Activated naive CD8-positive, alpha-beta T cell treated with anti-CD3 and anti-CD28 coated beads, Interleukin-2, amount 10 ng/mL, durations not matched to agents 7 days and 5 days (primary cell): ENCODE results near the gene POLK. TPM values are rescaled to one million over a fixed set of nuclear protein-coding genes. Genes with fewer than 3 reads are reported as not detected.
"Not testable (repeated sequence)": the region's sequence is repeated elsewhere in the genome, so short reads cannot be mapped to it uniquely, and the experiment has no call there.

ENCODE experiments used
- ATAC-seq: fragments of 150-1000 bp; cut with Tn5 transposase; one replicate; pipeline ENCODE4 v1.10.0; 2021; ENCODE audit warnings: low read depth, moderate library complexity
- POLR2A ChIA-PET: fragments of 350-600 bp; sonication (Branson Sonifier 250); formaldehyde crosslinking; loops from one replicate; lab custom pipeline; 2021; ENCODE audit warnings: antibody characterized with exemption; lab: Charles Lee
- DNase-seq: peaks from one replicate; pipeline ENCODE4 v3.0.0; 2021
- H3K27ac Mint-ChIP-seq: one replicate; pipeline ENCODE4 v1.8.0; 2022; ENCODE audit warnings: mild to moderate bottlenecking, mixed read lengths
- H3K27me3 Mint-ChIP-seq: one replicate; pipeline ENCODE4 v1.8.0; 2022; ENCODE audit warnings: mild to moderate bottlenecking, moderate library complexity, mixed read lengths
- H3K36me3 Mint-ChIP-seq: one replicate; pipeline ENCODE4 v1.8.0; 2021; ENCODE audit warnings: mild to moderate bottlenecking, mixed read lengths
- H3K4me1 Mint-ChIP-seq: one replicate; pipeline ENCODE4 v1.8.0; 2021; ENCODE audit warnings: mixed read lengths
- H3K4me3 Mint-ChIP-seq: one replicate; pipeline ENCODE4 v1.8.0; 2022; ENCODE audit warnings: mild to moderate bottlenecking, moderate library complexity, mixed read lengths
- H3K9me3 Mint-ChIP-seq: one replicate; pipeline ENCODE4 v1.8.0; 2021; ENCODE audit warnings: mixed read lengths
- total RNA-seq, 2 experiments: library from RNA; stranded (reverse); gene quantifications; one replicate each; pipeline ENCODE4 v1.2.3, GENCODE V29; 2021

POLK gene
- total RNA-seq, 2 experiments from 2014 or later, result 27.6 to 29.8 TPM

GRCh38 chr5:75610201-75610600 lies 98.5 kb downstream of the POLK start:
- no peak overlapping the region for H3K27ac Mint-ChIP-seq
- H3K4me3 Mint-ChIP-seq, result no peak overlapping the region
- peaks cover 9% of the 10 kb centered on the region for H3K27me3 Mint-ChIP-seq
- peaks cover 7% of the 10 kb centered on the region for H3K4me1 Mint-ChIP-seq
- H3K9me3 Mint-ChIP-seq, result no peaks in the 10 kb centered on the region
- no peak for DNase-seq
- ATAC-seq, result no peak
- H3K36me3 Mint-ChIP-seq, result peaks cover 10% of the 10 kb centered on the region
- POLR2A ChIA-PET, result no interaction called here

GRCh38 chr5:75610859-75611310 lies 99.2 kb downstream of the POLK start:
- H3K4me1 Mint-ChIP-seq, H3K27ac Mint-ChIP-seq, H3K9me3 Mint-ChIP-seq, DNase-seq, H3K27me3 Mint-ChIP-seq, POLR2A ChIA-PET, H3K36me3 Mint-ChIP-seq, ATAC-seq: not testable (repeated sequence)
- peak overlapping the region; percentile 53 for H3K4me3 Mint-ChIP-seq

GRCh38 chr5:75611311-75612225 lies 99.9 kb downstream of the POLK start, which contains the start of gene ANKDD1B:
Gene ANKDD1B (plus strand): TSS chr5:75611453. CDS start chr5:75611635, 182 bp downstream.
- H3K9me3 Mint-ChIP-seq, result no peaks in the 10 kb centered on the region
- H3K4me1 Mint-ChIP-seq, result peaks cover 7% of the 10 kb centered on the region
- H3K4me3 Mint-ChIP-seq, result peak within 1 kb of the TSS; percentile 53
- H3K27ac Mint-ChIP-seq, result no peak within 1 kb of the TSS
- H3K36me3 Mint-ChIP-seq, result peaks cover 7% of the 10 kb centered on the region
- DNase-seq, result peak; percentile 30
- ATAC-seq, result no peak
- peaks cover 9% of the 10 kb centered on the region for H3K27me3 Mint-ChIP-seq
- POLR2A ChIA-PET, result no interaction called here

- ATAC-seq, result no peak
- Mint-ChIP-seq H3K36me3 (peaks cover 4% of the 10 kb centered on the region), H3K27ac (no peak overlapping the region), H3K4me1 (peaks cover 5% of the 10 kb centered on the region), H3K27me3 (peaks cover 9% of the 10 kb centered on the region), H3K9me3 (no peaks in the 10 kb centered on the region), H3K4me3 (no peak overlapping the region)
- DNase-seq, result no peak
- POLR2A ChIA-PET, result no interaction called here
Measured at GRCh38 chr5:75612226-75612569, 100.5 kb downstream of the POLK start.

GRCh38 chr5:75612901-75613300 lies 101.2 kb downstream of the POLK start:
- no peak overlapping the region for H3K27ac Mint-ChIP-seq
- peaks cover 3% of the 10 kb centered on the region for H3K4me1 Mint-ChIP-seq
- no peaks in the 10 kb centered on the region for H3K9me3 Mint-ChIP-seq
- H3K4me3 Mint-ChIP-seq, result no peak overlapping the region
- DNase-seq (no peak), ATAC-seq (no peak)
- H3K27me3 Mint-ChIP-seq, result peaks cover 10% of the 10 kb centered on the region
- POLR2A ChIA-PET, result no interaction called here
- H3K36me3 Mint-ChIP-seq, result peaks cover 3% of the 10 kb centered on the region

- no peak for ATAC-seq
- POLR2A ChIA-PET, result no interaction called here
- H3K27ac Mint-ChIP-seq, result no peak overlapping the region
- H3K4me3 Mint-ChIP-seq, result no peak overlapping the region
- DNase-seq, result no peak
- H3K4me1 Mint-ChIP-seq, result peaks cover 3% of the 10 kb centered on the region
- peaks cover 9% of the 10 kb centered on the region for H3K27me3 Mint-ChIP-seq
- no peaks in the 10 kb centered on the region for H3K9me3 Mint-ChIP-seq
- no peaks in the 10 kb centered on the region for H3K36me3 Mint-ChIP-seq
Measured at GRCh38 chr5:75614176-75614575, 102.5 kb downstream of the POLK start.

GRCh38 chr5:75616371-75616881 lies 104.7 kb downstream of the POLK start:
- Mint-ChIP-seq H3K36me3 (no peaks in the 10 kb centered on the region), H3K27ac (no peak overlapping the region), H3K9me3 (no peaks in the 10 kb centered on the region), H3K4me3 (no peak overlapping the region), H3K27me3 (peaks cover 3% of the 10 kb centered on the region), H3K4me1 (no peaks in the 10 kb centered on the region)
- ATAC-seq (no peak), DNase-seq (no peak)
- POLR2A ChIA-PET, result no interaction called here

- Mint-ChIP-seq H3K4me3 (no peak overlapping the region), H3K4me1 (no peaks in the 10 kb centered on the region), H3K27ac (no peak overlapping the region), H3K27me3 (peaks cover 3% of the 10 kb centered on the region), H3K9me3 (no peaks in the 10 kb centered on the region), H3K36me3 (no peaks in the 10 kb centered on the region)
- DNase-seq (no peak), ATAC-seq (no peak)
- POLR2A ChIA-PET, result no interaction called here
Measured at GRCh38 chr5:75616971-75617621, 105.4 kb downstream of the POLK start.

- Mint-ChIP-seq H3K36me3 (no peaks in the 10 kb centered on the region), H3K27ac (no peak overlapping the region), H3K4me1 (no peaks in the 10 kb centered on the region), H3K4me3 (no peak overlapping the region), H3K9me3 (no peaks in the 10 kb centered on the region), H3K27me3 (peaks cover 3% of the 10 kb centered on the region)
- DNase-seq (no peak), ATAC-seq (no peak)
- POLR2A ChIA-PET, result no interaction called here
Measured at GRCh38 chr5:75617736-75618352, 106.2 kb downstream of the POLK start.

- H3K4me1 Mint-ChIP-seq, result no peaks in the 10 kb centered on the region
- POLR2A ChIA-PET, result interaction anchor here (0.5 kb wide), 1 partner anchor 1228 kb away, joined by 4 read pairs; no protein-coding TSS in a partner anchor
- H3K27me3 Mint-ChIP-seq, result peaks cover 2% of the 10 kb centered on the region
- no peak overlapping the region for H3K27ac Mint-ChIP-seq
- DNase-seq (no peak), ATAC-seq (no peak)
- H3K4me3 Mint-ChIP-seq, result no peak overlapping the region
- no peaks in the 10 kb centered on the region for H3K36me3 Mint-ChIP-seq
- no peaks in the 10 kb centered on the region for H3K9me3 Mint-ChIP-seq
Measured at GRCh38 chr5:75620184-75620959, 108.7 kb downstream of the POLK start.

- Mint-ChIP-seq H3K4me3 (no peak overlapping the region), H3K36me3 (no peaks in the 10 kb centered on the region), H3K9me3 (no peaks in the 10 kb centered on the region), H3K4me1 (peaks cover 10% of the 10 kb centered on the region), H3K27me3 (peaks cover 2% of the 10 kb centered on the region), H3K27ac (no peak overlapping the region)
- POLR2A ChIA-PET, result no interaction called here
- ATAC-seq (no peak), DNase-seq (no peak)
Measured at GRCh38 chr5:75622564-75622963, 110.9 kb downstream of the POLK start.

- H3K36me3 Mint-ChIP-seq, result no peaks in the 10 kb centered on the region
- ATAC-seq (no peak), DNase-seq (no peak)
- H3K4me3 Mint-ChIP-seq, result no peak overlapping the region
- H3K9me3 Mint-ChIP-seq, result peaks cover 2% of the 10 kb centered on the region
- no peak overlapping the region for H3K27ac Mint-ChIP-seq
- POLR2A ChIA-PET, result no interaction called here
- peaks cover 11% of the 10 kb centered on the region for H3K4me1 Mint-ChIP-seq
- H3K27me3 Mint-ChIP-seq, result no peaks in the 10 kb centered on the region
Measured at GRCh38 chr5:75623846-75624245, 112.2 kb downstream of the POLK start.

- DNase-seq, result no peak
- Mint-ChIP-seq H3K36me3 (no peaks in the 10 kb centered on the region), H3K27me3 (peaks cover 2% of the 10 kb centered on the region), H3K4me3 (no peak overlapping the region), H3K9me3 (peaks cover 2% of the 10 kb centered on the region), H3K4me1 (peaks cover 11% of the 10 kb centered on the region), H3K27ac (no peak overlapping the region)
- peak; percentile 50 for ATAC-seq
- POLR2A ChIA-PET, result no interaction called here
Measured at GRCh38 chr5:75626959-75627358, 115.3 kb downstream of the POLK start.
